Ecto neural progenitor cell (in vitro differentiated cells): ENCODE results near the gene TNS3.
"Not testable (repeated sequence)": the region's sequence is repeated elsewhere in the genome, so short reads cannot be mapped to it uniquely, and the experiment has no call there.

Experiments used
- DNase-seq: peaks from one replicate; pipeline ENCODE4 v3.0.0-alpha.2; 2018; ENCODE audit warnings: low spot score

Gene TNS3

DNA sequence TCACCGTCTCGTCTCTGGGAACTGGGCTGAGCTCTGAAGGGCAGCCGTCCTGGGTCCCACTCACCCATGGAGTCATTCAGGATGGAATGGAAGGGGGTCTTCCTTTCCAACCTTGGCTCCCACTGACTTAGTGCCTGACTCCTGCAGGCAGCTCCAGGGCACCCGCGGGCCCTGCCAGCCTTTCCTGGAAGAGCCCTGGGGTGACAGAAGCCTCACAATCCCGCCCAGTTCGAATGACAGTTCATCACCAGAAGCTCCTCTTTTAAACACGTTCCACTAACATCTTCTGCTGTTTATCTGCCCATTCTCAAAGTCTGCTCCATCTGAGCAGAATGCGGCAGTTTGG is 110.6 kb downstream of the TNS3 start:
- DNase-seq: no peak

DNA sequence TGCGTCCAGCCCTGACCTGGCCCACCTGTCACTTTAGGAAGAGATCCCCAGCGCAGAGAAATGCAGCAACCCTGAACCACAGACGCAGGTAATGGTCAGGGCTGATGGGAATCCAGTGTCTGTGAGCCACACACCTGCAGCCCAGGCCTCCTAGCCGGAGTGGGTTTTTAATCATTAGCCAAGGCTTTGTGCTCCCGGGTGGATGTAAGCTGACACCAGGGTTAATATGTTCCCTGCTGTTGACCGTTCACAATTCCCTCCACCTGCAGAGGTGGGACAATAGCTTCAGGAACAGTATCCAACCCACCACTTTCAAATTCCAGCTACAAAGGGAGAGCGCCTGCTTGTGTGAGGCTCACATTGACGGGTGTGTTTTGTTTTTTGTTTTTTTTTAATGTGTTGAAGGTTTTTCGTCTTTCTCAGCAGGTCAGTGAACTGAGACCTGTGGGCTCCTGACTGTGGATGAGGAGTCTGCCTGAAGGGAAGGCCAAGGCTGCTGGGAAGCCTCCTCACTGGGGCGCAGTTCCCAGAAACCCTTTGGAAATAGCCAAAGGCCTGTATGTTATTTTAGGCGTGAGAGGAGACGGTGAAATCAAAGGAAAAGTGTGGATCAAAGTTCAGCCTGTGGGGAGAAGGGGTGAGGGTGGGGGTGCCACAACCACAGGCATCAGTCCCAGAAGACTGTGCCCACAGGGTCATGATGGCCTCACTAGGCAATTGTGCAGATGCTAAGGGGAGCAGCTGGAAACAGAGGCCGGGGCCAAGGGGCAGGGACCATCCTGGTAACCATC is 111.1 kb downstream of the TNS3 start:
- no peak for DNase-seq

DNA sequence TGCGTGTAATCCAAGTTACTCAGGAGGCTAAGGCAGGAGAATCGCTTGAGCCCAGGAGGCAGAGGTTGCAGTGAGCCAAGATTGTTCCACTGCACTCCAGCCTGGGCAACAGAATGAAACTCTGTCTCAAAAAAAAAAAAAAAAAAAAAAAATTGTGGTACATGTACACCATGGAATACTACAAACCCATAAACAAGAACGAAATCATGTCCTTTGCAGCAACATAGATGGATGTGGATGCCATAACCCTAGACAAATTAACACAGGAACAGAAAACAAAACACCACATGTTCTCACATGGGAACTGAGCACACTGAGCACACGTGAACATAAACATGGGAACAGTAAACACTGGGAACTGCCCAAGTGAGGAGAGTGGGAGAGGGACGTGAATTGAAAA is 112.1 kb downstream of the TNS3 start:
- not testable (repeated sequence) for DNase-seq

- DNase-seq: no peak
Observed at GRCh38 chr7:47466832-47467231, 115.1 kb downstream of the TNS3 start.

DNA sequence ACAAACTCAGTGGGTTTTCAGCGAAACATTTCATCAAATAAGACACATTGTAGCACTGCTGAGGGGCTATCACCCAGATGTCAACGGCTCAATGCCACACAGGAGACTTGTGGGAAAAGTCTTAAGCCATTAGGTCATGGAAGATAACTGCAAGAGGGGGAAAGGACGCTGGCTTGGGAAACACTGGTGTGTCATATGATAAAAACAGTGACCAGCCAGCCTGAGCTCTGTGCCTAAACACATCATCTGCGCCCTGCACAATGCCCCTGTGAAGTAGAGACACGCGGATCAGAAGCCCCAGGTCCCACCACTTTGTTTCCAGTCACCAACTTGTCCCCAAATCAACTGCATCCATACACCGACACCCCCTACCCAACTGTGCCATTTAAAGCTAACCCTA is 116.7 kb downstream of the TNS3 start:
- DNase-seq: no peak

DNA sequence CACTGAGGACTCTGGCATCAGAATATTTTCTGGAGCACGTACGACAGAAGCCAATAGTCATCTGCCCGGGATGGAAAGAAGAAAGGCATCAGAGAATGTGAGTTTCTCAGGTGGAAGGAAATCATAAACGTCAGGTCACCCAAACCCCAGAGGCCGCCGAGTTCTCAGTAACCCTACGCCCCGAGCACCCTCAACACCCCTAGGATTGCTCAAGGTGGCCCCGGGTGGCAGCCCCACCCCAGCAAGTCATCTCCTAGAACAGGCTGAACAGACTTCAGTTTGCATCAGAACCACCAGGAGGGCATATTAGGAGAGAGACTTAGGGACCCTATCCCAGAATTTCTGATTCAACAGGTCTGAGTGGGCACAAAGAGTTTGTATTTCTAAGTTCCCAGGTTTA is 117.6 kb downstream of the TNS3 start:
- no peak for DNase-seq

DNA sequence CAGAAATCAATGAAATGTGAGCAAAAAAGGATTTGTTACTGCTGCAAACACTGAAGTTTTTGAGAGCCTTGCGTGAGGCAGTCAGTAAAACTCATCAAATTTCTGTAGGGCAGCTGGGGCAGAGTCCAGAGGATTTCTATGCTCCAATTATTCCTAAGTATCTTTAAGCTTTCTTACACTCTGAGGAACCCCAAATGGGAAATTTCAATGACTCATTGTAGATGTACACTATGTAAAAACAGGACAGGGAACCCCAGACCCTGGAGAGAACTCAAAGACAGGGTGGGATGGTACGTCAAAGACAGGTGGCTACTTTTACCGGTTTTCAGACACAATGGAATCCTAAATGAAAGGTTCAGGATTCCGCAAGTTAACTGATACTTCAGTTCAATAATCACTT is 120.2 kb downstream of the TNS3 start:
- no peak for DNase-seq

DNA sequence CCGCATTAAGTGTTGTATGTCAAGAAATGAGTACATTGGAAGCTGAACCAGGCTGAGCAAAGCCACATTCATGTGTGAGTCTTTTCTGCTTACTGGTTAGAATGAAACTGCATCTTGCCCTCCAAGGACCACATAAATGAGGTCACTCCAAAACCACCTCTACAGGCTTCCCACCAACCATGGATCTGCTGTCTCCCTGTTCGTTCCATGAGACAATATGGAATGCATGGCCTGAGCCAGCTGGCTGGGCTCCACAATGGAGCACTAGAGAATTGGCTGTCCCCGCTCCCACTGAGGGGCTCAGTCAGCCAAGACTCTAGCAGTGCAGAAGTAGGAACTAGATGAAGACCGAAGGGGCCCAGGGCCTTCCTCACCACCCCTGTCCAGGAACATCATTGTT is 120.8 kb downstream of the TNS3 start:
- no peak for DNase-seq

- DNase-seq: no peak
Observed at GRCh38 chr7:47460251-47460989, 121.5 kb downstream of the TNS3 start.

- no peak for DNase-seq
Observed at GRCh38 chr7:47458486-47458885, 123.4 kb downstream of the TNS3 start.

DNA sequence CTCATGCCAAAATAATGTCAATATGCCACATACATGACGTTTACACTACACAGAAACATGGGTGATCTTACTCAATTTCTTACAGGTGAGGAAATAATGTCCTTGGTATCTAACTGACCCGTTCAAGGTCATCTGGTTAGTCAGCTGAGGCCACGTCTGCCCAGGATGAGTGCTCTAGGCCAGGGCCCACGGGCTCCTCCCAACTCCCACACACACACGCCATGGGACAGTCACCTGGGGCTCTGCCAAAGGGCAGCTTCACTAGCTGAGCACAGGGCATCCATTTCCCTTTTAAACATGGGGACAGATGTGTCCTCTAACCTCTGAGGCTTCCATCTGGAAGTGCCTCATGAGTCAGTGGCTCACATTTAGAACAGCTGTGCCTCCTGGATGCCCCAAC is 123.9 kb downstream of the TNS3 start:
- no peak for DNase-seq

DNA sequence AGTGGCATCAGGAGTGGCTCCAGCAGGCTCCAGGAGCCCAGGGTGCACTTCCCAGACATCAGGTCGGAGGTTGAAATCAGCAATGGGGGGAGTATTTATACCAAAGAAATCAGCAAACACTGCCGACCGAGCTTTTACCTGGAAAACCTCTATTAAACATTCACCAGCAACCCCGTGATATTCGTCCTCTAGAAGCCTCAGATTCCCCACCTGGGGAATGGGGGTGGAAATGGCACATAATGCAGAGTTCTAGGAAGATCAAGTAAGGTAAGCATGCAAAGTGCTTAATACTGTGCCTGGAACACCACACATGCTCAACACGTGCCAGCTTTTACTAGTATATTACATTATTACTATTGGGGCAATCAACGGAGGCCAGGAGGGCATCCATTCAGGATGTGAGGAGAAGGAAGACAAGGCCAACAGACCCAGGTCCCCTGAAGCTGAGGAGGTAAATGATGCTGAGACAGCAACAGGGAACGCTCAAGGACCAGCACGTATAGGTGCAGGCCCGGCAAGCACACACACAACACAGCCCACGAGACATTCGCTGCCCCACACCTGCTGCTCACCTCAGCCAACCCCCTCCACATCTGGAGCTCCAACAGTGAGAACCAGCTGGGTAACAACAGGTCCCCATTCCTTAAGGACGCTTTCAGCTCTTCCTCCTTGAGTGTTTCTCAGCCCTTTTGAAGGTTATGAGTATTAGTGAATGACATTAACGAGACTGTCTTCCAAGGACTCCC is 125.5 kb downstream of the TNS3 start:
- DNase-seq: no peak

- DNase-seq: no peak
Observed at GRCh38 chr7:47455872-47456185, 126.1 kb downstream of the TNS3 start.

DNA sequence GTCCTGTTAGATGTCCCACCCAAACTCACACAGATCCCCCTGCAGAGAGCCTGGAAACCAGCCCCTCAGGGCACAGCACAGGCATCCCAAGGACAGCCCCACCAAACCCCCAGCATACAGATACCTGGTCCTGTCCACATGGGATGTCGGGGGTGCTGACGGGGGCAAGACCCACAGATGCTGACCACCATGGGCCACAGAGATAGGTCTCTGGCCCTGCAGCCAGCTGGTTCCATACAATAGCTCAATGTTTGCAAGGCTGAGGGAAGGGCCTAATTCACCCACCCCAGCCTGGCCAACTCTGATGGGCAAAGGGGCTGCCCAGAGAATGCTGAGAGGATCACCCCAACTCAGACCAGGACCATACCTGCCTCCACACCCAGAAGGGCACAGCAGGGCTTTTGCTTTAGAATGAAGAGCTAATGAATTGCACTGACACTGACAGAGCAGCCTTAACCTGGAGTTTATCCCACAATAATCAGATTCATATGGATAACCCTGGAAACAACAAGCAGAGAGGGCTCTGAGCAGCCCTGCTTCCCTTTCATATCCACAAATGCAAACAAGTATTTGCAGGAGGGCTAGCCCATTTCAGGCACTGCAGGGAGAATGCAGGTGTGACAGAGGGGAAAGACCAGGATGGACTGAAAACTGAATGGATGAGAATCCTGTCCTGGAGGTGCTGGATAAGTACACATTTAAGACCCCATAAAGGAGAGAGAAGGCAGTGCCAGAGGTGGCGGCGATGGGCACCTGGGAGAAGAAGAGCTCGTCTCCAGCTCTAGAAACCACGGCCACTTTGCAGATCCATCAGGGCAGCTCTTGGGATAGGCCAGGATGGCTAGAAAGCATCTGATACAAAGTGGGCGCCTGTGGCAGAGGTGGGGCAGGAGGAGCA is 126.7 kb downstream of the TNS3 start:
- no peak for DNase-seq

DNA sequence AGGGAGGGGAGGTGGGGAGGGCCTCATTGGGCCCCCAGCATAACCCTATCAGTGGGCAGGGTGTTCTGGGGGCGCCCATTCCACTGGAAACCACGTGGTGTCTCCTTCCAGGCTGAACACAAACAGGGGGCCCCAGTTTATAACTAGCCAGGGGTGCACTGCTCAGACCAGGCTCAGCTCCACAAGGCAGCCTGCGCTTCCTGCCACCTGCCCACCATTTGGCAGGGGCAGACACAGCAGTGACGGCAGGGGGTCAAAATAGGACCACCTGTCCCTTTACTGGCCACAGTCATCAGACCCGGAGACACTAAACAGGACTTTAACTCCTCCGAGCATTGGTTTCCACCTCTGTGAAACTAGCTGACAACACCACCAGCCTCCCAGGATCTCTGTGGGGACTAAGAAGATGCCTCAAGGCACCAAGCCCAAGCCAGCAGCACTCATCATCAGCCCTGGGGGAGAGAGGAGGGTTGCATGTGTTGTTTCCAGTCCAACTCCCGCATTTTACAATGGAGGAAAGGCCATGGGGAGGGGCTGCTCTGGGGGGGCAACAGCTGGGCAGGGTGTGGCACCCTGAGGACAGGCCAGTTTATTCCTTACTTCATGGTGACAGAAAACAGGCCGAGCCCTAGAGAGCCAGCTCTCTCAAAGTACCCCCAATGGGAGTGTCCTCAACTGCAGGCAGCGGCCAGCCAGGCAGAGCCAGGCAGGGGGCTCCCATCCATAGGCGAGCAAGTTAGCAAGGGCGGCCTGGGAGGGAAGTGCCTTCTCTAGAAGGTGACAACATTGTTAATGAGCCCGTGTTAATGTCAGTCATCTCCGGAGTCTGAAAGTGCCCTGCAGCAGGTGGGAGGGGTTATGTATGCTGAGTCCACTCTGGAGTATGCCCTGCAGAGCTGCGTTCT is 127.6 kb downstream of the TNS3 start:
- no peak for DNase-seq

DNA sequence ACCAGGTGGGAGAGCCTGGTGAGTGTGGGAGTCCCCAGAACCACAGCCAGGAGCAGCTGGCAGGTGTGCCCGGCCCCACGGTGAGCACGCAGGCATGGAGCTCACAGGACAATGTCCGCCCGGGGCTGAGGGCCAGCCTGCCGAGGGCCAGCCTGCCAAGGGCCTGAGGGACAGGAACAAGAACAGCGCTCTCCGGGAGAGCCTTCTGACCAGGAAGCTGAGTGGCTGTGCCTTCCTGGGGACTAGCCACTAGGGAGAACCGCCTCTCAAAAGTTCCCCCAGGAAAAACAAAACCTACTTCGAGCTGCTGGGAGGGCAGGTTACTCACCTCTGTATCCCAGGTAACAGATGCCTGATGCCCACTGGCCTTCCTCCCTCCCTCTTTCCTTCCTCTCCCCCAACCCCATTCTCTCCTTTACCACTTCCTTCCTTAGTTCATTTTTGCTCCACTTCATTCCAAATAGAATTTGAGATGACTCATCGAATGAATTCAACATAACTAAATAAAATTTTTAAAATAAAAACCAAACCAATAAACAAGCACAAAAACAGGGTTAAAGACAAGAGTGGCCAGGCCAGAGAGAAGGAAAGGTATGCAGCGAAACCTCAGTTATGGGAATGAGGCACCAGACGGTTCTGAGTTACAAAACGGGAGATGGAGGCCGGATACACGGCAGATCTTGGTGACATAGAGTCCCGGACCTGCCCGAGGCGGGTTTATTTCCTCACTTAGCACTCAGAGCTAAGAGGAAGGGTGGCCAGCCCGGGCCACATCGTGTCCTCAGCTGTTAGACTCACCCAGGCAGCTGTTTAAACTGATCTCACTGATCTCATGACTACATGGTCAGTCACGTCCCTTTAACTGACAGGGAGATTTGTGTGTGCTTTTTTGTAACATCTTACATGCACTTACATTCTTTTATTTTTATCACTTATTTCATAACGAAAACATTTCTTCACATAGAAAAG is 128.5 kb downstream of the TNS3 start:
- DNase-seq: no peak

- no peak for DNase-seq
Observed at GRCh38 chr7:47452715-47453092, 129.2 kb downstream of the TNS3 start.

- no peak for DNase-seq
Observed at GRCh38 chr7:47452295-47452694, 129.6 kb downstream of the TNS3 start.

GRCh38 chr7:47451851-47452205 is 130.1 kb downstream of the TNS3 start:
- no peak for DNase-seq
